HG02571 (cell line): ENCODE data around the gene DAB2IP.

ENCODE experiments used
- ATAC-seq: cut with Tn5 transposase; IDR thresholded peaks from one replicate; pipeline ENCODE4 v1.9.1; 2021; ENCODE audit warnings: mild to moderate bottlenecking, moderate library complexity; ENCODE audit not compliant: unreplicated experiment

DAB2IP gene

GRCh38 chr9:121755581-121755980 lies 104.1 kb downstream of the DAB2IP start:
- ATAC-seq, result no peak

GRCh38 chr9:121756474-121757280 lies 105.2 kb downstream of the DAB2IP start:
- no peak for ATAC-seq

GRCh38 chr9:121757281-121757585 lies 105.8 kb downstream of the DAB2IP start:
- no peak for ATAC-seq

DNA sequence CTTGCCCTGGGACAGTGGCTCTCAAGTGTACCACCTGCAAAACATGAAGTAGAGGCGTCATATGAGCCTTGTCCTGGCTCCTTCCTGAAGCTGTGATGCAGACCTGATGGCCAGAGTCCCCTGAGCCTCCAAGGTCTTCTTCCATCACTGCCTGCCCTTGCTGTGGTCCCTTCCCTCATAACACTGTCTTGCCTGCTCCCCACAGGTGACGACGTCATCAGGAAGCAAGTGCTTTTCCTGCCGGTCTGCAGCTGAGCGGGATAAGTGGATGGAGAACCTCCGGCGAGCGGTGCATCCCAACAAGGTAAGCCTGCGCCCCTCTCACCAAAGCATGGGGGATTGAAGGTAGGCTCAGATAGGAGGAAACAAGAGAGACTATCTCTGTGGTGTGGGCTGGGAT lies 107.3 kb downstream of the DAB2IP start:
- ATAC-seq, result no peak

DNA sequence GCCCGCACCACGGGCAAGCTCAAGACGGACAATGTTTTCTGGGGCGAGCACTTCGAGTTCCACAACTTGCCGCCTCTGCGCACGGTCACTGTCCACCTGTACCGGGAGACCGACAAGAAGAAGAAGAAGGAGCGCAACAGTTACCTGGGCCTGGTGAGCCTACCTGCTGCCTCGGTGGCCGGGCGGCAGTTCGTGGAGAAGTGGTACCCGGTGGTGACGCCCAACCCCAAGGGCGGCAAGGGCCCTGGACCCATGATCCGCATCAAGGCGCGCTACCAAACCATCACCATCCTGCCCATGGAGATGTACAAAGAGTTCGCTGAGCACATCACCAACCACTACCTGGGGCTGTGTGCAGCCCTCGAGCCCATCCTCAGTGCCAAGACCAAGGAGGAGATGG lies 108.6 kb downstream of the DAB2IP start:
- ATAC-seq, result no peak

GRCh38 chr9:121760571-121760970 lies 109.1 kb downstream of the DAB2IP start:
- ATAC-seq, result no peak

GRCh38 chr9:121763131-121763530 lies 111.7 kb downstream of the DAB2IP start:
- no peak for ATAC-seq

- ATAC-seq, result no peak
These were observed 112.3 kb downstream of the DAB2IP start for GRCh38 chr9:121763561-121764370.

DNA sequence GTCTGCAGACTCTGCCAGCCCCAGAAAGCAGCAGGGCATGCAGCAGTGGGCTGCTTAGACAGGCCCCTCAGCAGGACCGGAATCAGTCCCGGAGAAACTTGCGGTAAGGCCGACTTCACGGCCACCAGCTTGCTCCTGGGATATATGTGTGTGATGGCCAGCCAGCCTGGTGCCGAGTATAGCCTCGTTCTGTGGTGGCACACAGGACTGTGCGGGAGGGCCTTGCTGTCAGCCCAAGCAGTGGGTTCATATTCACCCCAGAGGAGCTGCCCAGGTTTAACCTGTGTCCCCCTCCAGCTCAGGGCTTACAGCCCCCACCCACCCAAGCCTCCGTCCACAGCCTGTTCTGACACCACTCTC lies 112.9 kb downstream of the DAB2IP start:
- no peak for ATAC-seq

DNA sequence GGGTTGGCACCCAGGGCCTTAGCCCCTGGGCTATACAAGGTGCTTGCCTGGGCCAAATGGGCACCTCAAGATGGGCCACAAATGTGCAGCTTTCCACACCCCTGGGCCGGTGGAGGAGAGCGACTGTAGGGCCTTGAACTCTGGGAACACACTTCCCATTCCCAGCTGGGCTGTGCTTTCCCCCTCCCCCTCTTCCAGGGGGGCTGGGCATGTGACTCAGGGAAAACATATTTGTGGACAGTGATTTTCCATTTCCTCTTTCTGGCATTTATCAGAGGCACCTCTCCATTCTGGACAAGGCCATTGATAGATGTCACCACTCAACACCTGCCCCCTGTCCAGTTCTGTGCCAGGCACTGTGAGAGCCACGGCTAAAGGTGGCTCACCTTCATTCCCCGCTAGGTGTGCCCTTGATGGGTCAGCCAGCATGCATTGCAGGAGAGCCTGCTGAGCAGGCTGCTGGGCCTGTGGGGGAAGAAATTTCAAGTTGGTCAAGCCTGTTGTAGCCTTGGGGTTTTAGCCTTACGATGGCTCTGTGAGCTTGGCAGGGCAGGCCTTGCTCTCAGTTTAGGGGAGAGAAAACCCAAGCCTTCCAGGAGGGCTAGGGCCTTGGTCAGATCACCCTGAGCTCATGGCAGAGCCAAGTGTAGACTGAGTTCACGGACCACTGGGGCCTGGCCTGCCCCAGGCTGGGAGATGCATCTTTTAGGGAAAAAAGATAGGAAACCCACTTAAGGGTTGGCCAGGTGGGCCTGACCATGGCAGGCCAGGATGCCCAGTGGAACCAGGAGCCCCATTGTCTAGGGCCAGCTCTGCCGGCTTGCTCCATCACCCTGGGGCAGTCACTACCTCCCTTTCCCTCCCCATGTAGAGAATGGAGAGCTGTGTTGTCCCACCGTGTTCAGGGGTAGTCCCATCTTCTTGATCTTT lies 113.9 kb downstream of the DAB2IP start:
- ATAC-seq, result no peak

- no peak for ATAC-seq
These were observed 114.7 kb downstream of the DAB2IP start for GRCh38 chr9:121766081-121766683.

DNA sequence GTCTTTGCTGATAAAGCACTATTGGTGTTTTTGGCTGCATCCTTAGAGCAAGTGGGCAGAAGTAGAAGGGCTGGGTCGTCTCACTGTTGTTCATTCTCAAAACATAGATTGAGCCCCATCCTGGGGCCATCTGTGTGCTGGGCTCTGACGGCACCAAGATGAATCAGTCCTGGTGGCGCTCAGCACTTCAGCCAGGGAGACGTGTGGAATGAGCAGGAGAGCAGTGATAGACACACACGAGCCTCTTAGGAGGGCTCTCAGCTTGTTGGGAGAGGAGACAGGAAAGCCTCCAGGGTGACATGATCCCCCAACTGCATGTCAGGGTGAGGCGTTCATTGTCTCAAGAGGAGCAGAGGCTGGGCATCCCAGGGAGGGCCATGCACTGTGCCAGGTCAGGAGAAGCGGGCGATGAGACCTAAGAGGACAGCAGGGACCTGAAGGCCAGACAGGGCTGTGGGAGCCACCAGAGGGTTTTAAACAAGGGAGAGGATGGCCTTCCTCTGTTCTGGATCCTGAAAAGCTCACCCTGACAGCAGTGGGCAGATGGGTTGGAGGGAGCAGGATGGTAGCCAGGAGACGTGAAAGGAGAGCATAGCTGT lies 115.8 kb downstream of the DAB2IP start:
- ATAC-seq, result no peak

DNA sequence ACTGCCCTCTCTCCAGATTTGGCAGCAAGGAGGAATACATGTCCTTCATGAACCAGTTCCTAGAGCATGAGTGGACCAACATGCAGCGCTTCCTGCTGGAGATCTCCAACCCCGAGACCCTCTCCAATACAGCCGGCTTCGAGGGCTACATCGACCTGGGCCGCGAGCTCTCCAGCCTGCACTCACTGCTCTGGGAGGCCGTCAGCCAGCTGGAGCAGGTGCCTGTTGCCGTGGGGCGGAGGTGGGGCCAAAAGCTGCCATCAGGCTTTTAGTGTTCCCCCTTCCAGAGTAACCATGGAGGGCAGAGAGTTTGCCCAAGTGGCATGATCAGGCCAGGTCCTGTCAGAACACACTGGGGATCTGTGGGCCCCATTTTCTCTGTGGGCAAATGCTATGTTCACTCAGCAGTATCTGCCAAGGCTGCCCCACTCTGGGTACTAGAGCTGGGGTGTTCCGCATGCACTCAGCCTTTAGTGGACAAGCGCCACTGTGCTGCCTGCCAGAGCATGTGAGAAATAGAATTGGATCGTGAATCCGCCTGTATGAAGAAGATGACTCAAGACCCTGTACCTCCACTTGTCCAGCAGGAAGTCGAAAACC lies 117.1 kb downstream of the DAB2IP start:
- no peak for ATAC-seq

GRCh38 chr9:121769939-121770338 lies 118.5 kb downstream of the DAB2IP start:
- no peak for ATAC-seq

- no peak for ATAC-seq
These were observed 119.2 kb downstream of the DAB2IP start for GRCh38 chr9:121770415-121771273.

- ATAC-seq, result no peak
These were observed 120.0 kb downstream of the DAB2IP start for GRCh38 chr9:121771418-121771817.

- ATAC-seq, result no peak
These were observed 120.6 kb downstream of the DAB2IP start for GRCh38 chr9:121771851-121772599.

- ATAC-seq, result no peak
These were observed 121.3 kb downstream of the DAB2IP start for GRCh38 chr9:121772600-121773285.
